SK-N-SH (cell line): ENCODE data around the gene PARP12.

Source experiments
- CHD2 ChIP-seq: fragments of 150-350 bp; IDR thresholded peaks from 2 replicates; pipeline ENCODE4 v1.6.1; 2018; ENCODE audit warnings: low read length; ENCODE audit not compliant: partially characterized antibody
- CTCF ChIP-seq: fragments of 200-600 bp; sonication (generic); IDR thresholded peaks from 2 replicates; pipeline ENCODE4 v1.6.1; 2017; ENCODE audit warnings: antibody characterized with exemption, mild to moderate bottlenecking, moderate library complexity
- GABPA ChIP-seq: IDR thresholded peaks from 2 replicates; pipeline ENCODE4 v1.4.0; 2012; ENCODE audit warnings: low read depth, mild to moderate bottlenecking
- JUND ChIP-seq: IDR thresholded peaks from 2 replicates; pipeline ENCODE4 v1.4.0; 2012
- MAX ChIP-seq: IDR thresholded peaks from 2 replicates; pipeline ENCODE4 v1.4.0; 2012; ENCODE audit warnings: low read depth
- POLR2AphosphoS5 ChIP-seq: IDR thresholded peaks from 2 replicates; pipeline ENCODE4 v1.6.1; 2012; ENCODE audit warnings: low read depth, low read length
- RAD21 ChIP-seq: IDR thresholded peaks from 2 replicates; pipeline ENCODE4 v1.6.1; 2012; ENCODE audit warnings: mild to moderate bottlenecking, low read length
- RFX5 ChIP-seq: IDR thresholded peaks from 2 replicates; pipeline ENCODE4 v1.6.1; 2012; ENCODE audit warnings: mild to moderate bottlenecking, improper control_type of control experiment, low read length
- SIN3A ChIP-seq: IDR thresholded peaks from 2 replicates; pipeline ENCODE4 v1.6.1; 2012; ENCODE audit warnings: low read depth, mild to moderate bottlenecking, low read length, moderate library complexity, borderline replicate concordance
- SMC3 ChIP-seq: IDR thresholded peaks from 2 replicates; pipeline ENCODE4 v1.6.1; 2012; ENCODE audit warnings: low read depth, low read length, improper control_type of control experiment
- TAF1 ChIP-seq: IDR thresholded peaks from 2 replicates; pipeline ENCODE4 v1.6.1; 2012; ENCODE audit warnings: low read depth, mild to moderate bottlenecking, low read length, moderate library complexity, borderline replicate concordance
- USF1 ChIP-seq: IDR thresholded peaks from 2 replicates; pipeline ENCODE4 v1.4.0; 2012; ENCODE audit warnings: low read depth, borderline replicate concordance
- USF2 ChIP-seq: fragments of 150-350 bp; IDR thresholded peaks from 2 replicates; pipeline ENCODE4 v1.6.1; 2017; ENCODE audit warnings: antibody characterized with exemption, low read length, low read depth, borderline replicate concordance
- YY1 ChIP-seq: IDR thresholded peaks from 2 replicates; pipeline ENCODE4 v1.4.0; 2012; ENCODE audit warnings: low read depth, mild to moderate bottlenecking

GRCh38 chr7:140045697-140046096, 17.1 kb downstream of the PARP12 start:
- TF ChIP-seq RAD21 (no peak), USF2 (no peak), YY1 (no peak), CTCF (no peak), MAX (no peak), SIN3A (no peak), POLR2AphosphoS5 (no peak), USF1 (no peak), GABPA (no peak), CHD2 (no peak), TAF1 (no peak), SMC3 (no peak), JUND (no peak), RFX5 (no peak)
